DND-41 (cell line): ENCODE data around the gene NUFIP1.
"Not testable (repeated sequence)": the region's sequence is repeated elsewhere in the genome, so short reads cannot be mapped to it uniquely, and the experiment has no call there.

ENCODE experiments used
- ATAC-seq: fragments of 200-7000 bp; cut with Tn5 transposase; 3 replicates; pipeline ENCODE4 v1.9.1; 2021; ENCODE audit warnings: low read depth; ENCODE audit not compliant: insufficient read depth
- DNase-seq: peaks from one replicate; pipeline ENCODE4 v3.0.0-alpha.2; 2020
- H2AFZ ChIP-seq: 2 replicates; pipeline ENCODE4 v1.6.0; 2012; ENCODE audit warnings: low read depth, low read length
- H3K27ac ChIP-seq: 2 replicates; pipeline ENCODE4 v1.5.1; 2012; ENCODE audit warnings: low read length, inconsistent platforms
- H3K27me3 ChIP-seq: fragments of 200-600 bp; sonication (generic); 2 replicates; pipeline ENCODE4 v1.6.0; 2012; ENCODE audit warnings: low read length, mild to moderate bottlenecking, inconsistent platforms; ENCODE audit not compliant: insufficient read depth, poor library complexity
- H3K36me3 ChIP-seq: 2 replicates; pipeline ENCODE4 v1.5.1; 2012; ENCODE audit warnings: low read length, inconsistent platforms; ENCODE audit not compliant: insufficient read depth
- H3K4me1 ChIP-seq: 2 replicates; pipeline ENCODE4 v1.5.1; 2012; ENCODE audit warnings: mild to moderate bottlenecking, low read length; ENCODE audit not compliant: insufficient read depth
- H3K4me2 ChIP-seq: 2 replicates; pipeline ENCODE4 v1.6.0; 2012; ENCODE audit warnings: mild to moderate bottlenecking, moderate library complexity, low read length, inconsistent platforms; ENCODE audit not compliant: insufficient read depth
- H3K4me3 ChIP-seq, 2 experiments: fragments of 200-600 bp in 1 of 2; shearing (Covaris generic) in 1 of 2; 2 replicates each; pipeline ENCODE4 v1.5.1; 2012 to 2016; ENCODE audit warnings: inconsistent platforms in 2 of 2, low read length in 2 of 2, mild to moderate bottlenecking in 2 of 2, low read depth in 1 of 2, moderate library complexity in 1 of 2
- H3K79me2 ChIP-seq: 2 replicates; pipeline ENCODE4 v1.6.0; 2012; ENCODE audit warnings: low read length, inconsistent platforms; ENCODE audit not compliant: insufficient read depth
- H3K9ac ChIP-seq: 2 replicates; pipeline ENCODE4 v1.6.0; 2012; ENCODE audit warnings: low read depth, mild to moderate bottlenecking, inconsistent platforms, low read length, moderate library complexity
- H3K9me3 ChIP-seq: 2 replicates; pipeline ENCODE4 v1.5.1; 2012; ENCODE audit warnings: low read length, moderate library complexity, mild to moderate bottlenecking, inconsistent platforms; ENCODE audit not compliant: insufficient read depth, severe bottlenecking
- H4K20me1 ChIP-seq: 2 replicates; pipeline ENCODE4 v1.6.0; 2012; ENCODE audit warnings: low read length; ENCODE audit not compliant: insufficient read depth
- CTCF ChIP-seq: IDR thresholded peaks from 2 replicates; pipeline ENCODE4 v1.5.1; 2012; ENCODE audit warnings: borderline replicate concordance, low read length, moderate library complexity, mild to moderate bottlenecking; ENCODE audit not compliant: poor library complexity, severe bottlenecking; ENCODE audit errors: extremely low read depth
- EZH2 ChIP-seq: IDR thresholded peaks from 3 replicates; pipeline ENCODE4 v1.6.1; 2012; ENCODE audit warnings: borderline replicate concordance, low read depth, mild to moderate bottlenecking, moderate library complexity, low read length, inconsistent platforms; ENCODE audit not compliant: severe bottlenecking

NUFIP1 gene

GRCh38 chr13:44955406-44955805, 33.9 kb downstream of the NUFIP1 start:
- no peak for DNase-seq
- no peak for ATAC-seq
- Histone ChIP-seq H3K79me2 (no peaks in the 10 kb centered on the region), H3K9me3 (no peaks in the 10 kb centered on the region), H3K4me3 (no peak overlapping the region), H2AFZ (no peak overlapping the region), H4K20me1 (no peaks in the 10 kb centered on the region), H3K4me1 (no peaks in the 10 kb centered on the region), H3K9ac (no peak overlapping the region), H3K27ac (no peak overlapping the region), H3K36me3 (peaks cover 23% of the 10 kb centered on the region; the same call in 1 of the 2 replicates), H3K4me2 (no peak overlapping the region), H3K27me3 (no peaks in the 10 kb centered on the region)
- TF ChIP-seq EZH2 (no peak), CTCF (no peak)

DNA sequence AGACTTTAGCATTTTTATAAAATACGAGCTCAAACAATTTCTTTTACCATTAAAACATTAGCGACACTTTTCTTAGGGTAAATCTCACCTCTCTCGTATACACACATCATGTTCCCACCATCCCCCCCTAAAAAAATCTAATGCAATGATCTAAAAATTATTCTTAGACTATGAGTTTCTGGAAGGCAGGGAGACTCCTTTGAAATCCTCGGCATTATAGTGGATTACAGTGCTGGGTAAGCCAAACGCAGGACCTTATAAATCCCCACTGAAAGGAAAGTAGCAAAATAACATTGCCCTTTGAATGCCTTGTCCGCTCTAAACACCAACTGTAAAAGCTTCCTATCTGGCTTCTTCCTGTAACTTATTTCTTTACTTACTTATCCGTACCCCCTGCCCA, 35.0 kb downstream of the NUFIP1 start:
- no peak overlapping the region for H2AFZ ChIP-seq
- no peaks in the 10 kb centered on the region for H3K27me3 ChIP-seq
- H3K79me2 ChIP-seq = no peaks in the 10 kb centered on the region
- peaks cover 32% of the 10 kb centered on the region for H3K36me3 ChIP-seq
- TF ChIP-seq EZH2 (no peak), CTCF (no peak)
- H3K27ac ChIP-seq = no peak overlapping the region
- no peak for ATAC-seq
- no peak overlapping the region for H3K4me2 ChIP-seq
- no peaks in the 10 kb centered on the region for H4K20me1 ChIP-seq
- no peaks in the 10 kb centered on the region for H3K9me3 ChIP-seq
- no peak overlapping the region for H3K9ac ChIP-seq
- no peak for DNase-seq
- H3K4me3 ChIP-seq = no peak overlapping the region
- no peaks in the 10 kb centered on the region for H3K4me1 ChIP-seq

DNA sequence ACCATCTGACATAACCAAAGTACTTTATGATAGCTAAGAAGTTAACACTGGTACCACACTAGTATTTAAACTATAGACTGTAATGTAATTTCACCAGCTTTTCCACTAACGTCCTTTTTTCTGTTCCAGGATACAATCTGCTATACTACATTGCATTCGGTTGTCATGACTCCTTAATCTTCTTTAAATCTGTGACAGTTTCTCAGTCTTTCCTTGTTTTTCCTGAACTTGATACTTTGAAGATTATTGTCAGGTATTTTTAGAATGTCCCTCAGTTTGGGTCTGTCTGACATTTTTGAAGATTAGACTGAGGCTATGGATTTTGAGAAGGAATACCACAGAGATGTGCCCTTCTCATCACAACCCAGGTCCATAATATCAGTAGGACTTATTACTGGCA, 36.6 kb downstream of the NUFIP1 start:
- H3K27me3 ChIP-seq = no peaks in the 10 kb centered on the region
- H3K36me3 ChIP-seq = peaks cover 26% of the 10 kb centered on the region
- TF ChIP-seq EZH2 = no peak
- TF ChIP-seq CTCF = no peak
- H3K4me3 ChIP-seq = no peak overlapping the region
- no peaks in the 10 kb centered on the region for H3K4me1 ChIP-seq
- no peak for DNase-seq
- no peak overlapping the region for H3K4me2 ChIP-seq
- no peaks in the 10 kb centered on the region for H4K20me1 ChIP-seq
- no peak overlapping the region for H3K27ac ChIP-seq
- no peaks in the 10 kb centered on the region for H3K9me3 ChIP-seq
- no peak overlapping the region for H3K9ac ChIP-seq
- H3K79me2 ChIP-seq = no peaks in the 10 kb centered on the region
- H2AFZ ChIP-seq = no peak overlapping the region
- ATAC-seq = no peak

GRCh38 chr13:44951184-44951583, 38.1 kb downstream of the NUFIP1 start:
- Histone ChIP-seq H3K36me3 (peaks cover 22% of the 10 kb centered on the region), H4K20me1 (no peaks in the 10 kb centered on the region), H3K4me1 (no peaks in the 10 kb centered on the region), H3K9ac (no peak overlapping the region), H3K9me3 (no peaks in the 10 kb centered on the region), H2AFZ (no peak overlapping the region), H3K27me3 (no peaks in the 10 kb centered on the region), H3K79me2 (no peaks in the 10 kb centered on the region), H3K27ac (no peak overlapping the region), H3K4me2 (no peak overlapping the region), H3K4me3 (no peak overlapping the region)
- no peak for TF ChIP-seq EZH2
- no peak for TF ChIP-seq CTCF
- DNase-seq (no peak), ATAC-seq (no peak)

DNA sequence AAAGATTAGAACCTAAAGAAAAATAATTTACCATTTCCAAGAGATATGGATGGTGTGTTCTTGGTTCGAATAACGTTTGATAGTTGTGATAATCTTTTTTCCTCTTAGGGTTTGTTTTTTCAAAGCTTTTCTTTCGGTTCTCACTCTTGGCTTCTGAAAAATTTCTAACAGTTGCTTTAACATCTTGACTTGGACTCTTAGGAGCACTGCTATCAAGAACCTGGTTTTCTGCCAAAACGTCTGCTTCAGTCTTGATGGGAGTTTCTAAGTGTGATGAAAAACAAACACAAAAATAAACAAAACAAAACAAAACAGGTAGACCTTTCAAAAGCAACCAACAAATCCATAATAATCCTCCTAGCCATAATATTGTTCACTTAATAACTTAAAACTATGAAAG, 45.9 kb downstream of the NUFIP1 start:
- not testable (repeated sequence) for H3K9ac ChIP-seq, H3K27ac ChIP-seq, H2AFZ ChIP-seq, H3K9me3 ChIP-seq, H3K4me1 ChIP-seq, H4K20me1 ChIP-seq, ATAC-seq, DNase-seq, H3K79me2 ChIP-seq, H3K4me3 ChIP-seq, H3K4me2 ChIP-seq, H3K27me3 ChIP-seq
- H3K36me3 ChIP-seq = peaks cover 18% of the 10 kb centered on the region; the same call in 1 of the 2 replicates
